Hematopoietic multipotent progenitor cell treated with erythropoietin and hydrocortisone succinate and interleukin-3 and kit ligand, for 15 days (in vitro differentiated cells): ENCODE measurements around the gene GALNT14.

ENCODE experiments used
- DNase-seq: peaks from one replicate; pipeline ENCODE4 v3.0.0-alpha.2; 2015; ENCODE audit warnings: low spot score

Gene GALNT14

DNA sequence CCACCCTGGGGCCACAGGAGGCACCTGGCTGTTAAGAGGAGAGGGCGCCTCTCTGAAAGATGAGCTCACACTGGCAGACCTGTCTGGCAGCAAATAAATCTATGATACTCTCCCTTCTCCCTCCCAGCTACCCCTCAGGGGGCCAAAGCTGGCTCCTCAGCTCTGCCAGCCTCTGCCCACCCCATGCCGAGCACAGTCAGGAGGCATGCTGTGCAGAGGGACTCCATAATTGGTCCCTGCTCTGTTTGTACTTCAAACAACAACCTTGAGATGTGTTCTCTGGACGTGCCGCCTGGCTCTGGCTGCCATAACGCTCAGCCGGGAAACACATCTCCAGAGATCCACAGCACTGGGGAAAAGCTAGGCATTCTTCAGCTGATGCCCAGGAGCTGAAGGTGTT, 126.7 kb downstream of the GALNT14 start:
- no peak for DNase-seq

GRCh38 chr2:31008561-31009114, 129.6 kb downstream of the GALNT14 start:
- DNase-seq = no peak

- DNase-seq = no peak
These were observed 134.0 kb downstream of the GALNT14 start for GRCh38 chr2:31004257-31004656.

- no peak for DNase-seq
These were observed 134.5 kb downstream of the GALNT14 start for GRCh38 chr2:31003749-31004148.

GRCh38 chr2:31002537-31003150, 135.6 kb downstream of the GALNT14 start:
- no peak for DNase-seq

- no peak for DNase-seq
These were observed 137.3 kb downstream of the GALNT14 start for GRCh38 chr2:31000970-31001369.

GRCh38 chr2:30998672-30999071, 139.6 kb downstream of the GALNT14 start:
- no peak for DNase-seq

GRCh38 chr2:30997979-30998378, 140.3 kb downstream of the GALNT14 start:
- no peak for DNase-seq

- DNase-seq = no peak
These were observed 143.8 kb downstream of the GALNT14 start for GRCh38 chr2:30994227-30995056.

DNA sequence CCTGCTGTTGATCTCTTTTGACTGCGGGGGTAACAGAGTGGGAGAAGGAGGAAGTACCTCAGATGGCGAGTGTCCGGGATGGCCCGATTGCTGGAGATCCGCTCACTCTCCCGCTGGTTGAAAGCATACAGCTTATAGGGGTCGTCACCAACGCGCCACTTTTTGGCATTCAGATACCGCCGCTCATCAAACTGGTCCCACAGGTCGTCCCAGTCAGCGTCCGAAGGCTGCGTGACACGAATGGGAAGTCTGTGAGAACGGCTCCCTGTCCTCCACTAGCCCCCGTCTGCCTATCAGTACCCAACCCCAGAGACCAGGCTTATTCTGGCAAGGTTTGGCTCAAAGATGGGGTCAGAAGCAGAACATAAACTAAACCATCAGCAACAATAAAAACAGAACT, 145.5 kb downstream of the GALNT14 start:
- no peak for DNase-seq

DNA sequence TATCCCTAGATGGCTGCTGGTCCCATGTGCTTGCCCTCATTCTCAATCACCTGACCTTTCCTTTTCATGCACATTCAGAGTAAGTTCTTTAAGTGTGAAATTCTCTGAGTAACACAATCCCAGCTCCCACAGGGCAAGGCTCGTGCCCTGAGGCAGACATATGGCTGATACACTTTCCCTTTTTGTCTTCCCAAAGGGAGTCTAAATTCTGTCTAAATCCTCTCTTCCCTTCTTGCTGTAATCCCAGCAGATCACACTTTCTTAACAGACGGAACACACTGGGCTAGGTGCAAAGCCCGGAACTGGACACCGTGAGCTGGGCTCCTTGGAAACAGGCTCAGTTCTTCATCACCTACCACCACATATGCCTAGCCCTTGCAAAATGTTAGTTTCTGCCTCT, 147.6 kb downstream of the GALNT14 start:
- no peak for DNase-seq

GRCh38 chr2:30990176-30990575, 148.1 kb downstream of the GALNT14 start:
- no peak for DNase-seq

GRCh38 chr2:30989746-30990145, 148.5 kb downstream of the GALNT14 start:
- no peak for DNase-seq

GRCh38 chr2:30987566-30987965, 150.7 kb downstream of the GALNT14 start:
- no peak for DNase-seq

- DNase-seq = no peak
These were observed 152.0 kb downstream of the GALNT14 start for GRCh38 chr2:30986231-30986580.

DNA sequence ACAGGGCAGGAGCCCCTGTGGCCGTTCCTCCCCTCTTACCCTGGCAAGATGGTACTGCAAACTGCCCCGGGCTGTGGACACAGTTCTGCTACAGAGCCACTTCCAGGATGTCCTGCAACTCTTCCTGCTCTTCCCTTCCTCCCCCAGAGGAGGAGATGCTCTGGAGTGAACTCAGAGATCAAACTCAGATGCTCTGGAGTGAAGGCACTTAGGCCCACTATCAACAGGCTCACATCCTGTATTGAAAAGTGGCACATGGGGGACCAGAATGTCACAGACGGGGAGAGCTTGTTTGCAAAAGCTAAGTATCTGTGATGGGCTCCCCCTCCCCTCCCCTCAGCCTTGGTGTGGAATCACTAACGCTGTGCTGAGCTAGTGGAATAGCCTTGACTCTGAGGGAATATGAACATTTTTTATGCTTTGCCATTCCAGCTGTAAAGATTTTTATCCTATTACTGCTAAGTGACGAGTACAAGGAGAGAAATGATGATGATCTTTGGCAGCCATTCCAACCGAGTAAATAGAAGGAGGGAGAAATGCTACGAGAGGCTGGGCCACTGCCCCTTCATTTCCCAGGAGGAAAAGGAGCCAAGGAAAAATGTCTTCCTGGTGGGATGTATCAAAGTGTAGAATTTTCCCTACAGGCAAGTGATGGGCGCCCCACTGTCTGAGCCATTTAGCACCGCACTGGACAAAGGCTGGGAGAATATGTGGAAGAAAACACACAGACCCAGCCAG, 152.6 kb downstream of the GALNT14 start:
- no peak for DNase-seq

GRCh38 chr2:30984148-30984547, 154.1 kb downstream of the GALNT14 start:
- no peak for DNase-seq

GRCh38 chr2:30981510-30981909, 156.7 kb downstream of the GALNT14 start:
- no peak for DNase-seq

GRCh38 chr2:30981096-30981495, 157.1 kb downstream of the GALNT14 start:
- DNase-seq = no peak

DNA sequence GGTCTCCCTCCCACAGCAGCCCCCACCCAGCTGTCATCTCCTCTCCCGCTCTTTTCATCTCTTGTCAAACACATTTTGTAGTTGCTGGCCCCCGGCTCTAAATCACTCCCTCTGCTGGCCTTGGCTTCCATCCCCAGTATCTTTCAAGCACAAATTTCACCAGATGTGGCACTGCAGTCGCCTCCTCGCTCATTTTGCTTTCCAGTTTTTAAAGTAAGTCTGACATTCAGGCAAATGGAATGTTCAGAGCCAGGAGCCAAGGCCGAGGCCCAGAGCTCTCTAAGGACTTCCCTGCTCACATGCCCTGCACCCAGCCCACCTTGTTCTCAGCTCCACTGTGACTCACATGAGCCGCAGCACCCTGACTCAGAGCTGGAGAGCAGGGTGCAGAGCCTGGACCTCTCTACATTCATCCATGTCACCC, 158.4 kb downstream of the GALNT14 start:
- no peak for DNase-seq

DNA sequence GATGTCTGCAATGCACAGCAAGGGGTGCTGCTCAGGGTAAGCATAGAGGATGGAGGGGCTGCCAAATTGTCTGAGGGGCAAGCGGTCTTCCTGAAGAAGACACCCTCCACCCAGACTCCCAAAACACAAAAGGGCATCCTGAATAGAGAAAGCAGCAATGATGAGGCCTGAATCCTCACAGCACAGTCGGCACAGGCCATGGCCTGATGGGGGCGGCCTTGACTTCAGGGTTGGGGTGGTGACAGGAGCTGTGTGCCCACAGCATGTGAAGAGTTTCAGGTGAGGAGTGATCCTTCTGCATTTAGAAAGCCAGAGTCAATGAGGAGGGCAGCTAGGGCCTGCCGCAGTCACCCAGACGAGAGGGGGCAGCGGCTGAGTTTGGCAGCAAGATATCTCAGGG, 159.4 kb downstream of the GALNT14 start:
- DNase-seq = no peak

DNA sequence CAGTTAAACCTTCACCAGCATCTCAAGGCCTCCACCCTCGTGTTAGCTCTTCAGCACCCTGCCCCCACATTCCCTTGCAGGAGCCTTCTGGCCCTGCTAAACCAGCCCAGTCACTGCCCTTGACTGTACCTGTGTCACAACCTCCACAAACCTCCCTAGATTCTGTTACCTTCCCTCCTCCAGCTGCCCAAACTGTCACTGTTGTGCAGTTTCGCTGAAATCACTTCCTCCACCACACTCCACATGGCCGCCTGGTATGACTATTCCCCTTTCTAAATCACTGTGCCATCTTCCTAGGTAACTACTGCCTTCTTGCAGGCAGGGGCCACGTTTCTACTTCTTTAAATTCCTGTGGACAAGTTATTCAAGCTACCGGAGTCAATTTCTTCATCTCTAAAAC, 160.2 kb downstream of the GALNT14 start:
- no peak for DNase-seq

DNA sequence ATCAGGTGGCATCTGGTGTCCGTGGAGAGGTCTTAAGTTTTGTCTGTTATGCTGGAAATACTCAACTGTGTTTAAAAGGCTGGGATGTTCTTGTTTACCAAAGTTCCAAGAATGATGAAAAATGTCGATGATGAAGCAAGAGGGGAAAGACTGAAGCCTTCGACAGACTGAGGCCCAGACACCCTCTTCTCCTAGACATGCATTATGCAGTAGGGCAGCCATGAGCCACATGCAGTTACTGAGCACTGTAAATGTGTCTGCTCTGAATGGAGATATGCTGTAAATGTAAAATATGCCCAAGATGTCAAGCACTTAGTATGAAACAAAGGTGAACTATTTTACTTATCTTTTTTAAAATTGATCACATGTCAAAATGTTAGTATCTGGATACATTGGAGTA, 163.1 kb downstream of the GALNT14 start:
- DNase-seq = no peak
